ENCODE data around the gene TPCN2.

TPCN2 gene

DNA sequence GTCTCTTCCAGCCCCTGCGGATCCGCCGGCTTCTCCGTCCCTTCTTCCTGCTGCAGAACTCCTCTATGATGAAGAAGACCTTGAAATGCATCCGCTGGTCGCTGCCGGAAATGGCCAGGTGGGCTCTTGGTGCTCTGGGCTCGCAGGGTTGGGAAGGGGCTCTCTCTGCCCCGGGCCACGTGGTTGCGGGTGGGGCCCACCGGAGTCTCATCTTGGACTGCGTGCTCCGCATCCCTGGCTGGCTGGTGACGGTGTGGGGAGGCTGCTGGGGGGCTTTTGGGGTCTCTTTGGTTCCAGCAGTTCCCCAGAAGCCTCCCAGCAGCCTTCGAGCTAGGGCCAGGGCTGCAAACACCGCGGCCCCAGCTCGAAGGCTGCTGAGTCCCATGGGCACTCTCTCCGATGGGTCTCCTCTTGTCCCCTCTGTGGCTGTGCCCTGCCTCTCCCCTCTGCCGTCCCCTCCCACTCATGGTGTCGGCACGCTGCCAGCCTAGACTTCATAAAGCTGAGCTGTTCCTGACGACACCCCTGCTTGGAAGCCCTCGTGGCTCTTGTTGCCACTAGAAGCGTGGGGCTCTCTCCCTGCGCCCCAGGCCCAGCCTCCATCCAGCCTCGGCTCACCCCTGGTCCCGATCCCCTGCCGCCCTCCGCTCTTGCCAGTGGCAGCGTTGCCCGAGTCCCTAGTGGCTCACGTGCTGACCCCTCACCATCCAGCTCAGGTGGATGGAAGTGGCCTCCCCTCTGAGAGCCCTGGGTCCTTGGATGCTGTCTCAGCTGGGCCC lies 14.3 kb downstream of the TPCN2 start:
- TF ChIP-seq CTCF (IDR thresholded peaks at IDR 0.05; ENCODE audit: low read depth, low read length, missing control alignments) = no peak
- DNase-seq (ENCODE audit: low read depth) = no peak
- H3K4me3 ChIP-seq (ENCODE audit: low read depth, low read length) = no peak overlapping the region

GRCh38 chr11:69063652-69064260 lies 15.0 kb downstream of the TPCN2 start:
- DNase-seq (ENCODE audit: low read depth) = no peak
- H3K4me3 ChIP-seq (ENCODE audit: low read depth, low read length) = no peak overlapping the region
- TF ChIP-seq CTCF (IDR thresholded peaks at IDR 0.05; ENCODE audit: low read depth, low read length, missing control alignments) = no peak

DNA sequence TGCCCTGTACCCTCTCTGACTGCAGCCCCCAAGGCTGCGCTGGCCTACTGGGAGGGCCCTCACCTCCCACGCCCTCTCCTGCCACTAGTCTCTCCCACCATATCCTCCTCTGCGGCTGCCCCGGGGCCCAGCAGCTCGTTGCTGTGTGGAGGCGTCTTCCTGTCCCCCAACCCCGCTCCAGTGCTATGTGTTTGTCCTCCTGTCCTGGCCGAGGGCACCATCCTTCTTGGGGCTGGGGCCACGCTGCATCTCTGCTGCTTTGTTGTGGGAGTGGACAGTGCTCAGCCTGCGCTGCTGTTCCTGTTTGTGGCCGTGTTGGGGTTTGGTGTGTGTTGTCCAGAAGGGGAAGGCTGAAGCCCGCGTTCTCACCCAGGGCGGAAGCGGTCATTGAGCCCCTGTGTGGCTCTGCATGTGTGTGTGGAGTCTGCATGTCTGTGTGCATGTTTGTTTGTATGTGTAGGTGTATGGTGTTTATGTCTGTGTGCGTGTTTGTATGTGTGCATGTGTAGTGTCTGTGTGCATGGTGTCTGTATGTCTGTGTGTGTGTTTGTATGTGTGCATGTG lies 15.7 kb downstream of the TPCN2 start:
- no peak for DNase-seq (ENCODE audit: low read depth)
- TF ChIP-seq CTCF (IDR thresholded peaks at IDR 0.05; ENCODE audit: low read depth, low read length, missing control alignments) = no peak
- H3K4me3 ChIP-seq (ENCODE audit: low read depth, low read length) = no peak overlapping the region

DNA sequence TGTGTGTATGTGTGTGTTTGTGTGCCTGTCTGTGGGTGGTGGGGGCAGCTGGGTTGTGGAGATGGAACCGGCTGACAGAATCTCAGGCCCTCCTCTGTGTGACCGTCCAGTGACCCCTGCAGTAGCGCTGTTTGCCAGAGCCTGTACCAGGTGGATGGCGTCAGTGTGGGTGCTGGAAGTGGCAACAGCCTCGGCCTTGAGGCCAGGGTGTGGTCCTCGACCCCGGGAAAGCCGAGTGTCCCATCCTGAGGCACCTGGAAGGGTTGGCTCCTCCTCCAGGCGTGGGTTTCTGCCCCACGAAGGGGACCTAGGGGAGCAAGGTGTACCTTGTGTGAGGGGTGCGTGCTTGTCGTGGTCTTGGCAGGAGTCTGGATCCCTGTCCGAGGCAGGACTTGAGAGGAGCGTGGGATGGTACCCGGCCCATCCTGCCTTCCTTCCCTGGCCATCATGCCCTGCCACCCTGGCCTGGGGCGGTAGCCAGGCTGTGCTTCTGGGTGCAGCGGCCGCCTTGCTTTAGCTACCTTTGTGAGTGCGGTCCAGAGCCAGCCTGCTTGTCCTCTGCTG lies 16.5 kb downstream of the TPCN2 start:
- TF ChIP-seq CTCF (IDR thresholded peaks at IDR 0.05; ENCODE audit: low read depth, low read length, missing control alignments) = no peak
- DNase-seq (ENCODE audit: low read depth) = no peak
- no peak overlapping the region for H3K4me3 ChIP-seq (ENCODE audit: low read depth, low read length)

GRCh38 chr11:69066122-69067112 lies 17.7 kb downstream of the TPCN2 start:
- TF ChIP-seq CTCF (IDR thresholded peaks at IDR 0.05; ENCODE audit: low read depth, low read length, missing control alignments) = no peak
- H3K4me3 ChIP-seq (ENCODE audit: low read depth, low read length) = no peak overlapping the region
- no peak for DNase-seq (ENCODE audit: low read depth)

GRCh38 chr11:69067200-69067599 lies 18.5 kb downstream of the TPCN2 start:
- no peak for DNase-seq (ENCODE audit: low read depth)
- no peak overlapping the region for H3K4me3 ChIP-seq (ENCODE audit: low read depth, low read length)
- TF ChIP-seq CTCF (IDR thresholded peaks at IDR 0.05; ENCODE audit: low read depth, low read length, missing control alignments) = no peak
